GM12875 (cell line): ENCODE measurements around the gene SLC24A2.

Source experiments
- H3K4me3 ChIP-seq: one replicate; pipeline ENCODE4 v1.5.1; 2011; ENCODE audit warnings: low read depth, low read length, control low read depth
- CTCF ChIP-seq: IDR thresholded peaks from 2 replicates; pipeline ENCODE4 v1.5.1; 2011; ENCODE audit warnings: low read depth, mild to moderate bottlenecking, control low read depth, inconsistent platforms, low read length, moderate library complexity, borderline replicate concordance; ENCODE audit not compliant: insufficient read depth

SLC24A2 gene

DNA sequence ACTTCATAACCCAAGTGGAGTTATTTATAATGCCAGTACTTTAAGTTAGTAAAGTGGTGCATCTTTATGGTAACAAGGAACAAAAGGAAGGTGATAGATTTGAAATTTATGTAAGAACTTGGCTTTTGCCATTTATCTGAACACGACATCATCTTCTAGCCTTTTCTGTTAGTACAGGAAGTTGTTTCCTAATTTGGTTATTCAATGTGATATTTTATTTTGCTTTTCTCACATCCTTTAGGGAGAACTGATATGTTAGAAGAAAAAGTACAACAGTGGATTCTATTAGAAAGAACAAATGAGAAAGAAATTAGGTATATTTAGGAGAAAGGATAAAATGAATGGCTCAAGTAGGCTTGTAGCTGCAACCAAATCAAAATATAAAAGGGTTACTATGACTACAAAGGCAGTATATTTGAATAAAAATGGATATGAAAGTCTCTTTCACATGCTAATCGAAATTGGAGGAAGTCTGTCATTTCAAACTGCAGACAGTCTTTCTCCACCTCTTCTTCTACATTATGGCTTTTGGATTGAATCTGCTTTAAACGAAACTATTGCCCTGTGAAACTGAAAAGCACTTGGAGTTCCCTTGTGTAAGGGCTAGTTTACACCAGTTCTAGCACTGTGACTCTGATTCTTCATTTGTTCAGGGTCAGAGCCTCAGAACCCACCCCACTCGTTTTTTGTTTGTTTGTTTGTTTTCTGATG lies 18.5 kb upstream of the SLC24A2 start:
- H3K4me3 ChIP-seq: no peak overlapping the region
- no peak for TF ChIP-seq CTCF

GRCh38 chr9:19804431-19804830 lies 15.6 kb upstream of the SLC24A2 start:
- no peak overlapping the region for H3K4me3 ChIP-seq
- no peak for TF ChIP-seq CTCF

GRCh38 chr9:19800884-19801283 lies 12.0 kb upstream of the SLC24A2 start:
- H3K4me3 ChIP-seq: no peak overlapping the region
- TF ChIP-seq CTCF: no peak

DNA sequence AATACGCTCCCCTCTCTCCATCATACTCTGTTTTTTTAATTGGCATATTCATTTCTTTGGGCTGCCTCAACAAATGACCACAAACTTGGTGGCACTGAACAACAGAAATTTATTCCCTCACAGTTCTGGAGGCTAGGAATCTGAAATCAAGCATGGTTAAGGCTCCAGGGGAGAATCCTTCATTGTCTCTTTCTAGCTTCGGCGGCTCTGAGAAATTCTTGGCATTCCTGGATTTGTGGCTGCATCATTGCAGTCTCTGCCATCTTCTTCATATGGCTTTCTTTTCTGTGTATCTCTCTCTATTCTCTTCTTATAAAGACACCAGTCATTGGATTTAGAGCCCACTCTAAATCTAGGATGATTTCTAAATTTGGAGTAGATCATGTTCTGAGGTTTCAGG lies 10.9 kb upstream of the SLC24A2 start:
- no peak overlapping the region for H3K4me3 ChIP-seq
- TF ChIP-seq CTCF: no peak

DNA sequence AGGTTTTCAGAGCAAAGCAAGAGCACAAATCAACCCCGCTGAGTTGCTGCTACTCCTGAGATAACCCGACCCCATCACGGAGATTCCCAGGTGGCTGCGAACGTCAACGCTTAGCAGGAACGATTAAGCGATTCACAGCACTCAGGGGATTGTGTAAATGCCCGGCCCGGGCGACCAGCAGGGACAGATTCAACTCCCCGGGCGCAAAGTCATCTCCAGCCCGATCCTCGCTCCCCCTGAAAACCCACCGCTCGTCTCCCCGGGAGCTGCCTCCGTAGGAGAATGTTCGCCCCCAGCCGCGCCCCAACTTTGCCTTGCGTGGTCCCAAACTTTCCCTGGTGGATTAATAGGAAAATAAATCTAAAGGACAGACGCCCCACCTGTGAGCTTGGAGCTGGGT lies 685 bp downstream of the SLC24A2 start:
- no peak overlapping the region for H3K4me3 ChIP-seq
- no peak for TF ChIP-seq CTCF

- H3K4me3 ChIP-seq: no peak overlapping the region
- TF ChIP-seq CTCF: no peak
These were observed 1.2 kb downstream of the SLC24A2 start for GRCh38 chr9:19787672-19788071.

- TF ChIP-seq CTCF: no peak
- no peak overlapping the region for H3K4me3 ChIP-seq
These were observed 3.6 kb downstream of the SLC24A2 start for GRCh38 chr9:19785230-19785629.
